Neural cell (in vitro differentiated cells): Measurements from ENCODE around the gene FOXL1. TPM values are rescaled to one million over a fixed set of nuclear protein-coding genes. Genes with fewer than 3 reads are reported as not detected.

ENCODE experiments used
- H2AFZ ChIP-seq: fragments of 200-600, 300-800 bp; sonication (generic), shearing (Covaris generic); 2 replicates; pipeline ENCODE4 v1.6.0; 2014; ENCODE audit warnings: low read depth, mild to moderate bottlenecking, antibody characterized with exemption, low read length, moderate library complexity
- H3F3A ChIP-seq: fragments of 200-600 bp; shearing (Covaris generic); 2 replicates; pipeline ENCODE4 v1.6.1; 2016; ENCODE audit warnings: mild to moderate bottlenecking, moderate library complexity, mixed read lengths, antibody characterized with exemption, low read length; ENCODE audit not compliant: insufficient read depth, poor library complexity, severe bottlenecking
- H3K27ac ChIP-seq: fragments of 200-600, 300-800 bp; sonication (generic), shearing (Covaris generic); 2 replicates; pipeline ENCODE4 v1.5.1; 2014; ENCODE audit warnings: mild to moderate bottlenecking, low read length, moderate library complexity
- H3K27me3 ChIP-seq: fragments of 300-800, 200-600 bp; sonication (generic), shearing (Covaris generic); 2 replicates; pipeline ENCODE4 v1.6.0; 2014; ENCODE audit warnings: mild to moderate bottlenecking, low read depth, low read length, moderate library complexity; ENCODE audit not compliant: insufficient read depth
- H3K36me3 ChIP-seq: fragments of 300-800, 200-600 bp; sonication (generic), shearing (Covaris generic); 2 replicates; pipeline ENCODE4 v1.5.1; 2014; ENCODE audit warnings: mild to moderate bottlenecking, antibody characterized with exemption, low read length, moderate library complexity; ENCODE audit not compliant: insufficient read depth
- H3K4me2 ChIP-seq: fragments of 300-800, 200-600 bp; sonication (generic), shearing (Covaris generic); 2 replicates; pipeline ENCODE4 v1.6.0; 2014; ENCODE audit warnings: mild to moderate bottlenecking, low read length
- H3K4me3 ChIP-seq: fragments of 300-800, 200-600 bp; sonication (generic), shearing (Covaris generic); 2 replicates; pipeline ENCODE4 v1.5.1; 2014; ENCODE audit warnings: mild to moderate bottlenecking, low read length, moderate library complexity
- H3K79me2 ChIP-seq: fragments of 200-600 bp; shearing (Covaris generic); replicated peaks from 2 replicates; pipeline ENCODE4 v1.6.0; 2014; ENCODE audit warnings: mild to moderate bottlenecking, low read length, moderate library complexity; ENCODE audit not compliant: insufficient read depth
- H3K9ac ChIP-seq: fragments of 300-800, 200-600 bp; sonication (generic), shearing (Covaris generic); 2 replicates; pipeline ENCODE4 v1.6.1; 2016; ENCODE audit warnings: mild to moderate bottlenecking, low read length, mixed read lengths
- H3K9me2 ChIP-seq: fragments of 200-600 bp; shearing (Covaris generic); 2 replicates; pipeline ENCODE4 v1.6.1; 2016; ENCODE audit warnings: mild to moderate bottlenecking, low read length, mixed read lengths; ENCODE audit not compliant: insufficient read depth
- H3K9me3 ChIP-seq: fragments of 200-600, 300-800 bp; sonication (generic), shearing (Covaris generic); 2 replicates; pipeline ENCODE4 v1.6.1; 2016; ENCODE audit warnings: mild to moderate bottlenecking, mixed run types, low read length, moderate library complexity, mixed read lengths
- H4K20me1 ChIP-seq: fragments of 200-600 bp; shearing (Covaris generic); 2 replicates; pipeline ENCODE4 v1.6.1; 2016; ENCODE audit warnings: mild to moderate bottlenecking, mixed run types; ENCODE audit not compliant: insufficient read depth
- EP300 ChIP-seq: fragments of 450-650 bp; conservative IDR thresholded peaks from 2 replicates; pipeline ENCODE4 v1.6.1; 2014; ENCODE audit warnings: antibody characterized with exemption, mild to moderate bottlenecking, moderate library complexity; ENCODE audit not compliant: poor library complexity, severe bottlenecking
- EZH2 ChIP-seq: fragments of 200-600, 300-800 bp; shearing (Covaris generic), sonication (generic); IDR thresholded peaks from 2 replicates; pipeline ENCODE4 v1.6.1; 2014; ENCODE audit warnings: antibody characterized with exemption, low read length, borderline replicate concordance, mild to moderate bottlenecking; ENCODE audit not compliant: insufficient read depth, poor library complexity, severe bottlenecking
- MXI1 ChIP-seq: fragments of 450-650 bp; conservative IDR thresholded peaks from 2 replicates; pipeline ENCODE4 v1.6.1; 2014; ENCODE audit warnings: antibody characterized with exemption, mild to moderate bottlenecking; ENCODE audit not compliant: poor library complexity, severe bottlenecking
- POLR2AphosphoS5 ChIP-seq: IDR thresholded peaks from 2 replicates; pipeline ENCODE4 v1.6.1; 2012
- RAD21 ChIP-seq: fragments of 450-650 bp; conservative IDR thresholded peaks from 2 replicates; pipeline ENCODE4 v1.6.1; 2014; ENCODE audit warnings: antibody characterized with exemption, mild to moderate bottlenecking, moderate library complexity
- SMC3 ChIP-seq: fragments of 450-650 bp; conservative IDR thresholded peaks from 2 replicates; pipeline ENCODE4 v1.6.1; 2014; ENCODE audit warnings: antibody characterized with exemption, mild to moderate bottlenecking, moderate library complexity; ENCODE audit not compliant: poor library complexity
- TAF1 ChIP-seq: IDR thresholded peaks from 2 replicates; pipeline ENCODE4 v1.6.1; 2012; ENCODE audit warnings: low read depth
- polyA plus RNA-seq: library from polyadenylated mRNA; depleted of rRNA; stranded (reverse); fragments of >200 nt; gene quantifications from 2 replicates; pipeline ENCODE4 v1.2.3, GENCODE V29; 2014
- TF ChIP-seq, protein P1 (sequence below): fragments of 450-650 bp; IDR thresholded peaks from 2 replicates; pipeline ENCODE4 v1.5.1; 2014; ENCODE audit warnings: antibody characterized with exemption, mild to moderate bottlenecking, moderate library complexity; ENCODE audit not compliant: poor library complexity, severe bottlenecking
- TF ChIP-seq, protein P2 (sequence below): IDR thresholded peaks from 2 replicates; pipeline ENCODE4 v1.6.1; 2012; ENCODE audit warnings: borderline replicate concordance

Gene FOXL1
- polyA plus RNA-seq, 1 donor from 2014 or later, result 0.07 TPM

DNA sequence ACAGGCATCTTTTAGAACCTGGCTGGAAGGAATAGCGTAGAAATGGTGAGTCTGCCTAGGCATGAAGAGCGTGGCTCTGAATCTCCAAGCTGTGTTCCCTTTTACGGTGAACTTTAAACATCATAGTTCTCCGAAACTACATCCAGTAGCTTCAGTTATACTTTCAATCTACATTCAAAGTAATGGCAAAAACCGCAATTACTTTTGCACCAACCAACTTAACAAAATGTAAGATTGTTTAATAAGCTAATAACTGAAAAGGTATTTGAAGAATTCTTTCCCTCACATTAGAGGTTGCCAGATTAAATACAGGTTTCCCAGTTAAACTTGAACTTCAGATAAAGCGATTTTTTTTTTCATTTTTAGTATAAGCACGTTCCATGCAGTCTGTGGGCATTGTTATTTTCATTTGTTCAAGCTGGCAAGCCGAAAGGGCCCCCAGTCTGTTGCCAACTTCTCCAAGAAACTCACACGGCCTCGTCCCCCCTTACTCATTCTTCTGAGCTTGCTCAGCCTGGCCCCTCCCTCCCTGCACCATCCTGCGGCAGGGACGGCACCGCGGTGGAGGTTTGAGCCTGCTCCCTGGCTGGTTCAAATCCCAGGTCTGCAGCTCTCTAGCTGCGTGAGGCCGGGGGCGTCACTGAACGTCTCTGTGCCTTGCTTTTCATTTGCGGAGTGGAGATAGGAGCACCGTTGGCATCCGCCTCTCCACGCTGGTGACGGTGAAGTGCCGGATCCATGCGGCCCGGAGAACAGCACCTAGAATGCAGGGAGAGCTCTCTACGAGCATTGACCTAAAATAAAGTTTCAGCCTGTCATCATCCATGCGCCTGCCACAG lies 19.8 kb upstream of the FOXL1 start:
- no peaks in the 10 kb centered on the region for H3K36me3 ChIP-seq
- no peak overlapping the region for H2AFZ ChIP-seq
- H3K27ac ChIP-seq, result no peak overlapping the region
- H3K4me2 ChIP-seq, result no peak overlapping the region
- H3K9ac ChIP-seq, result no peak overlapping the region
- TF ChIP-seq, protein P1, sequence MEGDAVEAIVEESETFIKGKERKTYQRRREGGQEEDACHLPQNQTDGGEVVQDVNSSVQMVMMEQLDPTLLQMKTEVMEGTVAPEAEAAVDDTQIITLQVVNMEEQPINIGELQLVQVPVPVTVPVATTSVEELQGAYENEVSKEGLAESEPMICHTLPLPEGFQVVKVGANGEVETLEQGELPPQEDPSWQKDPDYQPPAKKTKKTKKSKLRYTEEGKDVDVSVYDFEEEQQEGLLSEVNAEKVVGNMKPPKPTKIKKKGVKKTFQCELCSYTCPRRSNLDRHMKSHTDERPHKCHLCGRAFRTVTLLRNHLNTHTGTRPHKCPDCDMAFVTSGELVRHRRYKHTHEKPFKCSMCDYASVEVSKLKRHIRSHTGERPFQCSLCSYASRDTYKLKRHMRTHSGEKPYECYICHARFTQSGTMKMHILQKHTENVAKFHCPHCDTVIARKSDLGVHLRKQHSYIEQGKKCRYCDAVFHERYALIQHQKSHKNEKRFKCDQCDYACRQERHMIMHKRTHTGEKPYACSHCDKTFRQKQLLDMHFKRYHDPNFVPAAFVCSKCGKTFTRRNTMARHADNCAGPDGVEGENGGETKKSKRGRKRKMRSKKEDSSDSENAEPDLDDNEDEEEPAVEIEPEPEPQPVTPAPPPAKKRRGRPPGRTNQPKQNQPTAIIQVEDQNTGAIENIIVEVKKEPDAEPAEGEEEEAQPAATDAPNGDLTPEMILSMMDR, result no peak
- no peak for TF ChIP-seq SMC3
- TF ChIP-seq MXI1, result no peak
- no peak for TF ChIP-seq EP300
- TF ChIP-seq TAF1, result no peak
- TF ChIP-seq, protein P2, sequence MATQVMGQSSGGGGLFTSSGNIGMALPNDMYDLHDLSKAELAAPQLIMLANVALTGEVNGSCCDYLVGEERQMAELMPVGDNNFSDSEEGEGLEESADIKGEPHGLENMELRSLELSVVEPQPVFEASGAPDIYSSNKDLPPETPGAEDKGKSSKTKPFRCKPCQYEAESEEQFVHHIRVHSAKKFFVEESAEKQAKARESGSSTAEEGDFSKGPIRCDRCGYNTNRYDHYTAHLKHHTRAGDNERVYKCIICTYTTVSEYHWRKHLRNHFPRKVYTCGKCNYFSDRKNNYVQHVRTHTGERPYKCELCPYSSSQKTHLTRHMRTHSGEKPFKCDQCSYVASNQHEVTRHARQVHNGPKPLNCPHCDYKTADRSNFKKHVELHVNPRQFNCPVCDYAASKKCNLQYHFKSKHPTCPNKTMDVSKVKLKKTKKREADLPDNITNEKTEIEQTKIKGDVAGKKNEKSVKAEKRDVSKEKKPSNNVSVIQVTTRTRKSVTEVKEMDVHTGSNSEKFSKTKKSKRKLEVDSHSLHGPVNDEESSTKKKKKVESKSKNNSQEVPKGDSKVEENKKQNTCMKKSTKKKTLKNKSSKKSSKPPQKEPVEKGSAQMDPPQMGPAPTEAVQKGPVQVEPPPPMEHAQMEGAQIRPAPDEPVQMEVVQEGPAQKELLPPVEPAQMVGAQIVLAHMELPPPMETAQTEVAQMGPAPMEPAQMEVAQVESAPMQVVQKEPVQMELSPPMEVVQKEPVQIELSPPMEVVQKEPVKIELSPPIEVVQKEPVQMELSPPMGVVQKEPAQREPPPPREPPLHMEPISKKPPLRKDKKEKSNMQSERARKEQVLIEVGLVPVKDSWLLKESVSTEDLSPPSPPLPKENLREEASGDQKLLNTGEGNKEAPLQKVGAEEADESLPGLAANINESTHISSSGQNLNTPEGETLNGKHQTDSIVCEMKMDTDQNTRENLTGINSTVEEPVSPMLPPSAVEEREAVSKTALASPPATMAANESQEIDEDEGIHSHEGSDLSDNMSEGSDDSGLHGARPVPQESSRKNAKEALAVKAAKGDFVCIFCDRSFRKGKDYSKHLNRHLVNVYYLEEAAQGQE, result no peak
- TF ChIP-seq EZH2, result no peak
- TF ChIP-seq RAD21, result no peak
- no peak for TF ChIP-seq POLR2AphosphoS5
- no peaks in the 10 kb centered on the region for H3K9me3 ChIP-seq
- H3F3A ChIP-seq, result no peaks in the 10 kb centered on the region
- H3K79me2 ChIP-seq, result peaks cover 10% of the 10 kb centered on the region
- H3K27me3 ChIP-seq, result no peaks in the 10 kb centered on the region
- H4K20me1 ChIP-seq, result no peaks in the 10 kb centered on the region
- H3K9me2 ChIP-seq, result no peaks in the 10 kb centered on the region
- no peak overlapping the region for H3K4me3 ChIP-seq

DNA sequence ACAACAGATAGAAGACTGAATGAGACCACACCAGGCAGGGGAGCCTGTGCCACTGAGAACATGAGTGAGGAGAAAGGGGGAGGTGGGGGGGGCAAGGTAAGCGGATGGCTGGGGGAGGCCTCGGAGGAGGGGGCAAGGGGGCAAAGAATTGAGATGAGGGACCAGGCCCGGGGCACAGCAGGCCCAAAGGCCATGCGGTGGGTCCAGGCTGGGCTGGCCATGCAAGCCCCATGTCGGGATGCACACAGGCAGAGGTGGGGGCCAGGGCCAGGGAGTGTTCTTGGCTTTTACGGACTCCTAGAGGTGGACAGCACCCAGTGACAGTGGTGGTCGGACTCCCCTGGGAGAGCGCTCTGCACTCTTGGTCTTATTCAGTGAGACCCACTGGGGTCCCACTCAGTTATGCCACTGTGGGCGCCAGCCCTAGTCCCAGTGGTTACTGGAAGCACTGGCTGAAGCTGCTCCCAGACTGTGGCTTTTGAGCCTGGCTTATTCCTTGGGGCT lies 18.5 kb upstream of the FOXL1 start:
- Histone ChIP-seq H3K36me3 (no peaks in the 10 kb centered on the region), H3K4me3 (no peak overlapping the region), H3K27ac (no peak overlapping the region), H3F3A (no peaks in the 10 kb centered on the region), H3K9me2 (no peaks in the 10 kb centered on the region), H3K27me3 (peaks cover 10% of the 10 kb centered on the region), H2AFZ (no peak overlapping the region), H3K9ac (no peak overlapping the region), H3K79me2 (peaks cover under 1% of the 10 kb centered on the region), H3K9me3 (no peaks in the 10 kb centered on the region), H3K4me2 (no peak overlapping the region), H4K20me1 (no peaks in the 10 kb centered on the region)
- TF ChIP-seq MXI1, result no peak
- TF ChIP-seq, protein P1, result no peak
- no peak for TF ChIP-seq RAD21
- TF ChIP-seq EZH2, result no peak
- TF ChIP-seq EP300, result no peak
- no peak for TF ChIP-seq SMC3
- no peak for TF ChIP-seq POLR2AphosphoS5
- no peak for TF ChIP-seq TAF1
- TF ChIP-seq, protein P2, result no peak
